Astrocyte (in vitro differentiated cells and primary cell): ENCODE data around the gene LGALS3BP.
"Not testable (repeated sequence)": the region's sequence is repeated elsewhere in the genome, so short reads cannot be mapped to it uniquely, and the experiment has no call there.

Experiments
- EZH2 ChIP-seq: IDR thresholded peaks from 2 replicates; pipeline ENCODE4 v1.6.1; 2012; ENCODE audit warnings: mild to moderate bottlenecking, low read length, inconsistent platforms; ENCODE audit not compliant: insufficient read depth
- TF ChIP-seq, protein P1 (sequence below): IDR thresholded peaks from 2 replicates; pipeline ENCODE4 v1.5.1; 2011; ENCODE audit warnings: low read depth, mild to moderate bottlenecking, inconsistent platforms, low read length, moderate library complexity; ENCODE audit not compliant: insufficient read depth

DNA sequence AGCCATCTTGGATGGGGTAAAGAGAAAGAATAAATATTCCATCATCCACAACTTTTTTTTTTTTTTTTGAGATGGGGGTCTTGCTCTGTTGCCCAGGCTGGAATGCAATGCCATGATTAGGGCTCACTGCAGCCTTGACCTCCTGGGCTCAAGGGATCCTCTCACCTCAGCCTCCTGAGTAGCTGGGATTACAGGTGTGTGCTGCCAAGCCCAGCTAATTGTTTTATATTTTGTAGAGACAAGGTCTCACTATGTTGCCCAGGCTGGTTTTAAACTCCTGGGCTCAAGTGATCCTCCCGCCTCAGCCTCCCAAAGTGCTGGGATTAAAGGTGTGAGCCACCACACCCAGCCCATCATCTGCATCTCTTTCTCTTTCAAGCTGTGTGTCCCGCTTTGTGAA, 42.2 kb upstream of the LGALS3BP start:
- TF ChIP-seq, protein P1, sequence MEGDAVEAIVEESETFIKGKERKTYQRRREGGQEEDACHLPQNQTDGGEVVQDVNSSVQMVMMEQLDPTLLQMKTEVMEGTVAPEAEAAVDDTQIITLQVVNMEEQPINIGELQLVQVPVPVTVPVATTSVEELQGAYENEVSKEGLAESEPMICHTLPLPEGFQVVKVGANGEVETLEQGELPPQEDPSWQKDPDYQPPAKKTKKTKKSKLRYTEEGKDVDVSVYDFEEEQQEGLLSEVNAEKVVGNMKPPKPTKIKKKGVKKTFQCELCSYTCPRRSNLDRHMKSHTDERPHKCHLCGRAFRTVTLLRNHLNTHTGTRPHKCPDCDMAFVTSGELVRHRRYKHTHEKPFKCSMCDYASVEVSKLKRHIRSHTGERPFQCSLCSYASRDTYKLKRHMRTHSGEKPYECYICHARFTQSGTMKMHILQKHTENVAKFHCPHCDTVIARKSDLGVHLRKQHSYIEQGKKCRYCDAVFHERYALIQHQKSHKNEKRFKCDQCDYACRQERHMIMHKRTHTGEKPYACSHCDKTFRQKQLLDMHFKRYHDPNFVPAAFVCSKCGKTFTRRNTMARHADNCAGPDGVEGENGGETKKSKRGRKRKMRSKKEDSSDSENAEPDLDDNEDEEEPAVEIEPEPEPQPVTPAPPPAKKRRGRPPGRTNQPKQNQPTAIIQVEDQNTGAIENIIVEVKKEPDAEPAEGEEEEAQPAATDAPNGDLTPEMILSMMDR = not testable (repeated sequence)
- TF ChIP-seq EZH2 = not testable (repeated sequence)
